ENCODE results near the gene DNAJB7. TPM values are rescaled to one million over a fixed set of nuclear protein-coding genes. Genes with fewer than 3 reads are reported as not detected.
"Not testable (repeated sequence)": the region's sequence is repeated elsewhere in the genome, so short reads cannot be mapped to it uniquely, and the experiment has no call there.

DNAJB7 gene
- total RNA-seq, 2 experiments from 2014 or later = not detected

GRCh38 chr22:40853961-40854360, 8.0 kb downstream of the DNAJB7 start:
- ChIA-PET CTCF (no interaction called here), POLR2A (no interaction called here)

GRCh38 chr22:40853333-40853732, 8.6 kb downstream of the DNAJB7 start:
- ChIA-PET POLR2A (no interaction called here), CTCF (interaction anchor here (0.6 kb wide), 1 partner anchor 99 kb away, joined by 3 read pairs; no protein-coding TSS in a partner anchor)

- POLR2A ChIA-PET, CTCF ChIA-PET: not testable (repeated sequence)
Observed at GRCh38 chr22:40845816-40846215, 16.1 kb downstream of the DNAJB7 start.

- CTCF ChIA-PET = no interaction called here
- POLR2A ChIA-PET = no interaction called here
Observed at GRCh38 chr22:40844951-40845350, 17.0 kb downstream of the DNAJB7 start.

- CTCF ChIA-PET = no interaction called here
Observed at GRCh38 chr22:40838486-40838885, 23.4 kb downstream of the DNAJB7 start.

GRCh38 chr22:40834619-40835018, 27.3 kb downstream of the DNAJB7 start:
- ChIA-PET CTCF (no interaction called here), POLR2A (no interaction called here)

More at GRCh38 chr22:40838486-40838885, 23.4 kb downstream of the DNAJB7 start:
- POLR2A ChIA-PET = interaction anchor here (0.7 kb wide), 1 partner anchor 138 kb away, joined by 4 read pairs; no protein-coding TSS in a partner anchor

GRCh38 chr22:40829131-40829530, 32.8 kb downstream of the DNAJB7 start:
- POLR2A ChIA-PET = interaction anchor here (0.6 kb wide), 1 partner anchor 58 kb away, joined by 3 read pairs; no protein-coding TSS in a partner anchor

GRCh38 chr22:40826984-40827741, 34.8 kb downstream of the DNAJB7 start:
- ChIA-PET CTCF (no interaction called here), POLR2A (no interaction called here)

More at GRCh38 chr22:40829131-40829530, 32.8 kb downstream of the DNAJB7 start:
- CTCF ChIA-PET = no interaction called here

- POLR2A ChIA-PET, CTCF ChIA-PET: not testable (repeated sequence)
Observed at GRCh38 chr22:40826292-40826691, 35.6 kb downstream of the DNAJB7 start.

- POLR2A ChIA-PET = interaction anchor here (0.6 kb wide), 1 partner anchor 129 kb away, joined by 5 read pairs; no protein-coding TSS in a partner anchor
Observed at GRCh38 chr22:40823426-40823825, 38.5 kb downstream of the DNAJB7 start.

GRCh38 chr22:40819599-40820140, 42.2 kb downstream of the DNAJB7 start:
- CTCF ChIA-PET = interaction anchor here (1.4 kb wide), 1 partner anchor 137 kb away, joined by 3 read pairs; no protein-coding TSS in a partner anchor
- POLR2A ChIA-PET = interaction anchor here (1.0 kb wide), 2 partner anchors 79 to 629 kb away, joined by 3 read pairs; no protein-coding TSS in a partner anchor

More at GRCh38 chr22:40823426-40823825, 38.5 kb downstream of the DNAJB7 start:
- CTCF ChIA-PET = no interaction called here

- ChIA-PET POLR2A (interaction anchor here (0.6 to 1.3 kb wide), 3 partner anchors 18 to 629 kb away, joined by 3 to 8 read pairs (median 3); no protein-coding TSS in a partner anchor), CTCF (interaction anchor here (0.7 to 1.4 kb wide), 2 partner anchors 13 to 136 kb away, joined by 3 read pairs; no protein-coding TSS in a partner anchor)
Observed at GRCh38 chr22:40818747-40819598, 42.9 kb downstream of the DNAJB7 start, which contains the start of gene SLC25A17. Gene SLC25A17, minus strand, starts transcription at chr22:40819346. Its CDS starts 98 bp downstream, at chr22:40819248.

GRCh38 chr22:40818192-40818746, 43.6 kb downstream of the DNAJB7 start:
- CTCF ChIA-PET = interaction anchor here (0.7 to 1.6 kb wide), 3 partner anchors 13 to 134 kb away, joined by 3 to 6 read pairs (median 4); no protein-coding TSS in a partner anchor
- POLR2A ChIA-PET = interaction anchor here (0.6 to 1.3 kb wide), 2 partner anchors 17 to 135 kb away, joined by 3 to 8 read pairs; no protein-coding TSS in a partner anchor

GRCh38 chr22:40817737-40818136, 44.2 kb downstream of the DNAJB7 start:
- ChIA-PET CTCF (interaction anchor here (1.4 to 1.6 kb wide), 2 partner anchors 81 to 134 kb away, joined by 4 to 6 read pairs; no protein-coding TSS in a partner anchor), POLR2A (interaction anchor here (1.3 kb wide), 1 partner anchor 135 kb away, joined by 8 read pairs; no protein-coding TSS in a partner anchor)

GRCh38 chr22:40813912-40814315, 48.0 kb downstream of the DNAJB7 start:
- ChIA-PET POLR2A (interaction anchor here (0.6 kb wide), 1 partner anchor 103 kb away, joined by 3 read pairs; no protein-coding TSS in a partner anchor), CTCF (no interaction called here)
